HG03558 (cell line): ENCODE measurements around the gene MISP.

Source experiments
- ATAC-seq: cut with Tn5 transposase; IDR thresholded peaks from one replicate; pipeline ENCODE4 v1.9.1; 2021; ENCODE audit warnings: moderate number of reproducible peaks; ENCODE audit not compliant: unreplicated experiment; ENCODE audit errors: extremely low read depth

The MISP gene

DNA sequence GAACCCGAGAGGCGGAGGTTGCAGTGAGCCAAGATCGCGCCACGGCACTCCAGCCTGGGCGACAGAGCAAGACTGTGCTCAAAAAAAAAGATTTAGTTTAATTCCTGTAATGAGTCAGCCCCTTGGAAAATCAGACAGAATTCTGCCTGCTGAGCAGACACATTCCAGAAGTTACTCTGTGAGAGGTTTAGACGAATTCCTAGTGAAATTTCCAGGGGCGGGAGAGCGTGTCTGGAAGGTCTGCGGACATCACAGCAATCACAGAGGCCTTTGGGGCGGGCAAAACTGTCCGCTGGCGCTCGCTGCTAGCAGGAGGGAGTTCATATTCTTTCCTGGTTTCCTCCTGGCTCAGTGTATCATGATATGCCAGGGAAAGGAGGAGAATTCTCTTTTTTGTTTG lies 17.5 kb downstream of the MISP start:
- ATAC-seq, result no peak

DNA sequence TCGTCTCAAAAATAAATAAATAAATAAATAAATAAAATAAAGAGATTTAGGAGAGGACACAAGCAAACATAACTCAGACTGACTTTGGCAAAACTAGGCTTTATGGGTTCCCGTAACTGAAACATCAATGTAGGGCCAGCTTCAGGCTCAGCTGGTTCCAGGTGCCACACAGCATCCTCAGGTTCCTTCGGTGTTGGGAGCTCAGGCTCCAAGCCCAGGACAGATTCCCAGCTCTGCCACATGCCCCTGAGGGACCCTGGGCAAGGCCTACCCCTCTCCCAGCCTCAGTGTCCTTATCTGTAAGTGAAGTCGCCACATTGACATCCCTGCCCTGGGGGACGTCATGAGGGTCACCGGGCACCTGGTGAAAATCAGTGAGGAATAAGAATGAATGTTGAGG lies 18.7 kb downstream of the MISP start:
- ATAC-seq, result no peak

DNA sequence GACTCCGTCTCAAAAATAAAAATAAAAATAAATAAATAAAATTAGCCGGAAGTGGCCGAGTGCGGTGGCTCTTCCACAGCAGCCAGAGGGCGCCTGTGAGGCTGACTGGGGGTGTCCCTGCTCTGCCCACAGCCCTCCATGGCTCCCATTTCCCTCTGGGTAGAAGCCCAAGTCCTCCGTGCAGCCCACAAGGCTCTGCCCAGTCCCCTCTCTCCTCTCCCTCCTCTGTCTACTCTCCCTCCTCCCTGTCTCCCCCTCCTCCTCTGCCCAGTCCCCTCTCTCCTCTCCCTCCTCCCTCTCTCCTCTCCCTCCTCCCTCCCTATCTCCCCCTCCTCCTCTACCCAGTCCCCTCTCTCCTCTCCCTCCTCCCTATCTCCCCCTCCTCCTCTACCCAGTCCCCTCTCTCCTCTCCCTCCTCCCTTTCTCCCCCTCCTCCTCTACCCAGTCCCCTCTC lies 20.4 kb downstream of the MISP start:
- no peak for ATAC-seq

DNA sequence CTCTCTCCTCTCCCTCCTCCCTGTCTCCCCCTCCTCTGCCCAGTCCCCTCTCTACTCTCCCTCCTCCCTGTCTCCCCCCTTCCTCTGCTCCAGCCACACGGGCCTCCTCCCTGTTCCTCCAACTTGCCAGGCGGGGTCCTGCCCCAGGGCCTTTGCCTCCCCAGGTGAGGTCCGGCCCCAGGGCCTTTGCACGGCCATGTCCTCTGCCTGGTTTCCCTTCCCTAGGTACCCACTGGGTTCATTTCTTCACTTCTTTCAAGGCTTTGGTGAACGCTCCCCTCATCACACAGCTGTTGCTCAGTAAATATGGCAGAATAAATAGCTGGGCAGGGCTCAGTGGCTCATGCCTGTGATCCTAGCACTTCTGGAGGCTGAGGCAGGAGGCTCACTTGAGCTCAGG lies 21.2 kb downstream of the MISP start:
- ATAC-seq, result no peak

DNA sequence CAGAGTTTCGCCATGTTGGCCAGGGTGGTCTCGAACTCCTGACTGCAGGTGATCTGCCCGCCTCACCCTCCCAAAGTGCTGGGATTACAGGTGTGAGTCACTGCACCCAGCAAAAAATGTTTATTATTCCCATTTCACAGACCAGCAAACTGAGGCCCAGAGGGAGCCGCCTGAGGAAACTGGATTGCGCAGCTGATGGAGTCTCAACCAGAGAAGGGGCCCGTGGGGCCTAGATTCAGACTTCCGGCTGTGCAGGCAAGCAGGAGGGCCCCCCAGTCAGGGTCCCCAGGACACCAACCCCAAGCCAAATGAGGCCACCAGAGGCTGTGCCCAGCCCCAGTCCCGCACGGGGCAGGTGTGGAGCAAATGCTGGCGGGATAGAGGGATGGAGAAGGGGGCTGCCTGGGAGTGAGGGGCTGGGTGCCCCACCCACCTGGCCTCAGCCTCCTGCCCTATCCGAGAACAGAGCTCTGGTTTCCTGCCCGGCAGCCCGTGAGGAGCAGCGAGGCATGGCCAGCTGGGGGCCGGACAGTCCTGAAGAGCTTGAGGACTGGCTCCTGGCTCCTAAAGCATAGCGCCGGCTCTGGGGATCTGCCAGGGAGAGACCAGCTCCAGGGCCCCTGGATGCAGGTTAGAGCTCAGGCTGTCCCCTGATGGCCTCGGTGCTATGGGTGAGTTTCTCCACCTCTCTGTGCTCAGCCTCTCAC lies 22.0 kb downstream of the MISP start:
- no peak for ATAC-seq

DNA sequence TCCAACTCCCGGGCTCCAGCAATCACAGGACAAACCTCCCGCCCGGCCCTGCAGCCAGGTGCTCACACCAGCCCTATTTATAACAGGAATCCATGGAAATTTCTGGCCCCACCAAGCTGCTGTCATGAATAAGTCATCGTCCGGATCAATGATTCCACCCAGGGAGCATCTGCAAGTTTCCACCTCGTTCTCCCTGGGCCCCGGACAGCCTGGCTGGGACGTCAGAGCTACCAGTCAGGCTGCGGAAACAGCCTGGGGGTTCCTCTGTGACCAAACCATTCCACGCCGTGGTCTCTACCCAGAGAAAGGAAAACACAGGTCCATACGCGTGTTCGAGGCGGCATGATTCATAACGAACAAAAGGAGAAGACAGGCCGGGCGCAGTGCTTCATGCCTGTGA lies 25.6 kb downstream of the MISP start:
- no peak for ATAC-seq

DNA sequence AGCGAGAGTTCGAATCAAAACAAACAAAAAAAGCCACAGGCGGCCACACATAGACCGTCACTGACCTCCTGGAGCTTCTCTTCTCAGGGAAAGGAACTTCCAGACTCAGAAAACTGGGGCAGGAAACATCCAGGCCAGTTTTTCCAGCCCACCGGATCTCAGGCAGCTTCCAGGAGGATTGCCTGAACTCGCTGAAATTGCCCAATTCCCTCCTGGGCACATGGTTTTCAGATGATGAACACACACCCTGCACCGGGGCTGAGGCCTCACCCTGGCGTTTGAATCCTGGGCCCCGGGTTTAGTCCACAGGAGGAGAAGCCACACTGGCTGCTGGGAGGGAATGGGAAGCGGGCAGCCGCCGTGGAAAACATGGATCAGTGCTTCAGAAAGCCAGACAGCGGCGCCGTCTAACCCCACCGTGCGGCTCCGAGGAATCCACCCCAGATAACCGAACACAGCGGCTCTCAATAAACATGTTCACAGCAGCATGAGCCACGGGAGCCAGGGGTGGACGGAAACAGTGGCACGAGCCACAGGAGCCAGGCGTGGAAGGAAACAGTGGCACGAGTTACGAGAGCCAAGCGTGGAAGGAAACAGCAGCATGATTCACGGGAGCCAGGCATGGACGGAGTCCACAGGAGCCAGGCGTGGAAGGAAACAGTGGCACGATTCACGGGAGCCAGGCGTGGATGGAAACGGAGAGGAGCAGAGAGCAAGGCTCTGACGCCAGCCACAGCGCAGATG lies 28.2 kb downstream of the MISP start:
- ATAC-seq, result no peak

DNA sequence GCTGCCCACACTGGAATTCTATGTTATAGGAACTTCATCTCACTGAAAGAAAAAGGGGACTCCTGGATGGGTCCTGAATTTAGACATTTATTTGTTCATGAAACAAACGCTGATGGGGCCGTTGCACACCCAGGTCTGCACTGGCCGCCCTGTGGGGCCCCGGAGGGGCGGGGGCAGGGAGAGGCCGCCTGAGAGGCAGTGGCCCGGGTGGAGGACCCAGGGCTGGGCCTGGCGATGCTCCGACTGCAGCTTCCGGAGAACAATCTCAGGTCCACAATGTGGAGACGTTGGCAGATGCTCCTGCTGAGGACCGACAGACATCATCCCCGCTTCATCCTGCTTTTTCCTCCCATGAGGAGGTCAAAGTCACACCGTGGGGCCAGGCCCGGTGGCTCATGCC lies 30.0 kb downstream of the MISP start:
- no peak for ATAC-seq

DNA sequence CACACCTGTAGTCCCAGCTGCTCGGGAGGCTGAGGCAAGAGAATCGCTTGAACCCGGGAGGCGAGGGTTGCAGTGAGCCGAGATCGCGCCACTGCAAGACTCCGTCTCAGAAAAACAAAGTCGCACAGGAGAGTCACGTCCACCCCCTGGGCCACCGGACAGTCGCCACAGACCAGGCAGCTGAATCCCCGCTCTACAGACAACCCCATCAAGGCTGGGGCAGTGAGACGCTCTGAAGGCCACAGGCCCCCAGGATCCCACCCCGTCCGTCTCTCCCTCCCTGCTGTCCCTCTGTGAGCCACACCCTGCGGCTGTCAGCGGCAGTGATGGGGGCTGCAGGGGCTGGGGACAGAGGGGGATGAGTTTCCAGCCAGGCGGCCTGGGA lies 30.9 kb downstream of the MISP start:
- no peak for ATAC-seq

DNA sequence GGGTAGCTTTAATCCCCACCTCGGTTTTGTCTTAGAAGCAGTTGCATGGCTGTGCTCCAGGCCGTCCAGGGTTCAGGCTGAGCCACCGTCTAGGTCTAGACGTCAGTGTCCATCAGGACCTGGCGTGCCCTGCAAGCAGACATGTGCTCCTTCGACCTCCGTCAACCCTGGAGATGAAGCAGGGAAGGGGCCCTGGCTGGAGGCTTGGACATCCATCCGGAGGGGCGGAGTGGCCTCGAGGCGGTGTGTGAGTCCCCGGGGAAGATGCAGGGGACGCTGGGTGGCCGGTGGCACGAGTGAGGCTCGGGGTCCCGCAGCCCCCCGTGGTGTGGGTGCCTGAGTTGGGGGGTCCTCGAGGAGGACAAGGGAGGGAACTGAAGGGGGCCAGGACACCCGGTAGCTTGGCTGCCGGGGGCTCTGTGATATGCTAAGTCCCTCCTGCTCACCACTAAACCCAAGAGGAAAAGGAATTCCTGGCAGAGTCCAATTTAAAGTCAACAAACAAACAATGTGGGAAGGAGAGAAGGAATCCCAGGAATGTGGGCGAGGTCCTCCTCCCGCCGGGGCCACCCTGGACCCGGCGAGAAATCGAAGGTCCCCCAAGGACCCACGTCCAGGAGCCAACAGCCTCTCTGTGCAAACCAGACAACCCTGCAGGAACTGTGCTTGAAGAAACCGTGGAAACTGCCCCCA lies 31.4 kb downstream of the MISP start:
- no peak for ATAC-seq

DNA sequence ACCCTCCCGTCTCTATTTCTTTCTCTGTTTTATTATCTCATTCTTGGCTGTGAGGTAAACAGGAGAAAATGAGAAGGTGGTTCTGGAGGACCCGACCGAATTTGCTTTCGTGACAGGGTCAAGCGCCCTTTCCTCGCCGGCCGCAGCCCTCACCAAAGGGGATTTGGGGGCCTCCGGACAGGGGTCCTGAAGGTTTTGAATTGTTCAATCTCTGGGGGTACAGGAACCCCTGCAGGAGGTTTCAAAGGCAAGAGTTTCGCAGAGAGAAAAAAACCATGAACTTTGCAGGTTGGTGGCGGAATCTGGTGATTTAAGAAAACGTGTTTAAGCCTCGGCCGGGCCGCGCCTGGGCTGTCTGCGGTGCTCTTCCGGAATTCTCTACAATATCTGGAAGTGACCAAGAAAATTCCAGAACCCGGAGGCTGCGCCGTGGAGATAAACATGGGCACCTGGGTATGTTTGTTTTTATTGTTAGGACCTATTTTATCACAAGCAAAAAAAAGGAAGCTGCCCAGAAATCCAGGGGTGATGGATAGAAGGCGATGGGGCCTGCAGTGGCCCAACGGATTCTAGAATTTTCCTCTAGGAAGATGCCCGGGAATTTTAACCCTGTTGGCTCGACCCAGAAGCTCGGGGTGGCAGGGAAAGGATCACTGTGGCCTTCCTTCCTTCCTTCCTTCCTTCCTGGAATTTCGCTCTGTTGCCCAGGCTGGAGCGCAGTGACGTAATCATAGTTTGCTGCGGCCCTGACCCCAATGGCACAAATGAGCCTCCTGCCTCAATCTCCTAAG lies 32.2 kb downstream of the MISP start:
- ATAC-seq, result no peak

DNA sequence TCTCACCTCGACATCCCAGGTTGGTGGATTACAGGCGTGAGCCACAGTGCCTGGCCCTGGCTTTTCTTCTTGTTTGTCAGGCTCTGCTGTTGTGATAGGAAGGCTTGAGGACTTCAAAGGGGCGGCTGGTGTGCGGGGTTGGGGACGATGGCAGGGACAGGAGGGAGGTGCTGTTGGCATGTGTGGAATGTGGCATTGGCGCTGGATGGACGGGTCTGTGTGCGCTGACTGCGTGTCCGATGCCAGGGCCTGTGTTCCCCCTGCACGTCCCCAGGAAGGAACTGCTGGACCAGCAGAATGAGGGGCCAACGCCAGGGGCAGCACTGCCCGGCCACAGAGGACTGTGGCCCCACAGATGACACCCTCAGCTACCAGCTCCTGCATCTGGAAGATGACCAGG lies 33.6 kb downstream of the MISP start:
- no peak for ATAC-seq

DNA sequence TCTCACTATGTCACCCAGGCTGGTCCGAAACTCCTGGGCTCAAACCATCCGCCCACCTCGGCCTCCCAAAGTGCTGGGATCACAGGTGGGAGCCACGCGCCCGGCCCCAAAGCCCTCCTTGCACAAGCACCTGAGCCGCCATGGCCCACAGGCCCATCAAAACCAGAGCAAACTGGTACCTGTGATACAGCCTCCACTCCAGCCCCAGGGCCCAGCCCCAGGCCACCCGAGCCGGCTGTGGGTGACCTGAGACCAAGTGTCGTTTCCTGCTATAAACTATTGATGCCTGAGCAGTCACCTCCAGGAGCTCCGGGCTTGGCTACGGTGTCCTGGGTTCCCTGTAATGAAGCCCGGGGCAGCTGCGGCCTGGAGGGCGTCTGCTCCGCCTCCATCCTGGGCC lies 36.6 kb downstream of the MISP start:
- ATAC-seq, result no peak

DNA sequence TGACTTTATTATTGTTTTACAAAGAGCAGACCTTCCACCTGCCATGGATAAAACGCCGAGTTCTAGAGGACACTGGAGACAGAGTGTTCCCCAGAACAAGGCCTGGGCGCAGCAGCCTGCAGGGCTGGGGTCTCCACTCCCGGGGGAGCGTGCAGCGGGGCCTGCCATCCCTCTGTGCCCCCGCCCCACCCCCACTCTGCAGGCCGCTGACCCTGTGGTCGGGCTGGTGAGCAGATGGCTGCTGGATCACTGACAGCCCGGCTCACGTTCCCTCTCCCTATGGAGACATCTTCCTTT lies 37.7 kb downstream of the MISP start:
- no peak for ATAC-seq

DNA sequence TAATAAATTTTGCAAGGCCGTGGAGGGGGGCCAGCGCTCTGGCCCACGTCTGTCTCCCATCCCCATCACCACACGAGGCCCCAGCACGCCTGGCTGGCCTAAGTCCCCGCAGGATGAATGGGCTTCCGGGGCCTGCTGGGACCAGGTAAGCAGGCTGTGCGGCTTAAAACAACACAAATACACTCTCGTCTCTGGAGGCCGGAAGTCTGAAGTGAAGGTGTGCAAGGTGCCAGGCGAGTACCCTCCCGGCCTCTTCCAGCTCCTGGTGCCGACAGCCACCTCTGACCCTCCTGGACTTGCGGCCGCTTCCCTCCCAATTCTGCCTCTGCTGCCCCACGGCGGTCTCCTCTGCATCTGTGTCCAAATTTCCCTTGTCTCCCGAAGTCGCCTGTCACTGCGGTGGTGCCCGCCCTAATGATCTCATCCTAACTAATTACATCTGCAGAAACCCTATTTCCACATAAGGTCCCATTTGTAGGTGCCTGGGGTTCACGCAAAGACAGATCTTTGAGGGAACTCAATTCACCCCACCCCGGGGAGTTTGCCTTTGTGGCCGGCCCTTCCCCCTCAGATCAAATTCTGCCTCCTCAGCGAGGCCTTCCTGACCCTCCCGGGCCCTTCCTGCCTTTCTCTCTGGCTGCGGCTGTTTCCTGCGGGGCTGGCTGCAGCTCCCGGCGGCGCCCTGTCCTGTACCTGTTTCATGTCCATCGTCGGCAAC lies 38.2 kb downstream of the MISP start:
- ATAC-seq, result no peak

DNA sequence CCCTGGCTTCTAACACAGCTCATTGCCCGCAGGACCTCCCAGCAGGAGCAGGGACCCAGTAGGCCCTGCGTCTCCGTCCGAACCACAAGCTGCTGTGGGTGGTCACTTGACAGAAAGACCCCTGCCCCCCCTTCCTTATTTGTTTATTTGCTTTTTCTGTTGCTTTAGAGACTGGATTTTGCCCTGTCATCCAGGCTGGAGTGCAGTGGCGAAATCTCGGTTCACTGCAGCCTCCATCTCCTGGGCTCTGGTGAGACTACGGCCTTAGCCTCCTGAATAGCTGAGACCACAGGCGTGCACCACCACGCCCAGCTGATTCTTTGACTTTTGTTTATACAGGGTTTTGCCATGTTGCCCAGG lies 38.8 kb downstream of the MISP start:
- no peak for ATAC-seq

DNA sequence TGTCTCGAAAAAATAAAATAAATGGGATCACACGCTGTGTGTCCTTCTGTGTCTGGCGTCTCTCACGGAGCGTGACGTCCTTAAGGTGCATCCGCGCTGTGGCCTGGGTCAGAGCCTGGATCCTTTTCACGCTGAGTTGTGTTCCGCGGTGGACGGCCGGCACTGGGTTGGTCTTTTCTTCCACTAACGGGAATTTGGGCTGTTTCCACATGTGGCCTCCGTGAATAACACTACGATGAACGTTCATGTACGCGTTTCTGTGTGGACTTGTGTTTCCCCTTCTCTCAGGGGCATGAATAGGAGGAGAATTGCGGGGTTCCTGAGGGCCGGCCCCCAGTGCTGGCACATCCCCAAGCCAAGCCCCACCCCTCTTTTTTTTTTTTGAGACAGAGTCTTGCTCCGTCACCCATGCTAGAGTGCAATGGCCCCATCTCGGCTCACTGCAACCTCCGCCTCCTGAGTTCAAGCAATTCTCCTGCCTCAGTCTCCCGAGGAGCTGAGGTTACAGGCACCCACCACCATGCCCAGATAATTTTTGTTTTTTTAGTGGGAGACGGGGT lies 40.2 kb downstream of the MISP start:
- ATAC-seq, result no peak

DNA sequence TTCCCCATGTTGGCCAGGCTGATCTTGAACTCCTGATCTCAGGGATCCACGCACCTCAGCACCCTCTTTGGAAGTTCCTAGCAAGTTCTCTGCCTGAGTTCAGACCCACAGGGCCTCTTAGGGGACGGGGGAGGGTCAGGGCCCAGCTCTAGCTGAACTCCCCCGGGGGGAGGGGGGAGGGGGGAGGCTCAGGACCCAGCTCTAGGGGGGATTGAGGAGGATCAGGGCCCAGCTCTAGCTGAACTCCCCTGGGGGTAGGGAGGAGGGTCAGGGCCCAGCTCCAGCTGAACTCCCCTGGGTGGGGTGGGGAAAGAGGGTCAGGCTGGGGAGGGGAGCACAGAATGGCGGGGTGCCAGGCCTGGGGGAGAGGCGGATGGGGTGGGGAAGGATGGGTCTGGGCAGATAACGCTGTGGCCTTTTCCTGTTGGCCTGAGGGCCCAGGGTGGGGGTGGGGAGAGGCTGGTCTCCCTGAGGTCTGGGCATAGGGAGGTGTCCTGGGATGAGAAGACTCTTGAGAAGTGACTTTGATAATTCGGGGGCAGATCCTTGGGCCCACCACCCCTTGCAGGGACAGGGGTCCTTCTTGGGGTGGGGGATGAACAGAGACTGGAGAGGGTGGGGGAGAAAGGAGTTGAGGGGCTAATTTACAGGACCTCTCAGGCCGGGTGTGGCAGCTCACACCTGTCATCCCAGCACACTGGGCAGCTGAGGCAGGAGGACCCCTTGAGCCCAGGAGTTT lies 40.8 kb downstream of the MISP start:
- no peak for ATAC-seq

DNA sequence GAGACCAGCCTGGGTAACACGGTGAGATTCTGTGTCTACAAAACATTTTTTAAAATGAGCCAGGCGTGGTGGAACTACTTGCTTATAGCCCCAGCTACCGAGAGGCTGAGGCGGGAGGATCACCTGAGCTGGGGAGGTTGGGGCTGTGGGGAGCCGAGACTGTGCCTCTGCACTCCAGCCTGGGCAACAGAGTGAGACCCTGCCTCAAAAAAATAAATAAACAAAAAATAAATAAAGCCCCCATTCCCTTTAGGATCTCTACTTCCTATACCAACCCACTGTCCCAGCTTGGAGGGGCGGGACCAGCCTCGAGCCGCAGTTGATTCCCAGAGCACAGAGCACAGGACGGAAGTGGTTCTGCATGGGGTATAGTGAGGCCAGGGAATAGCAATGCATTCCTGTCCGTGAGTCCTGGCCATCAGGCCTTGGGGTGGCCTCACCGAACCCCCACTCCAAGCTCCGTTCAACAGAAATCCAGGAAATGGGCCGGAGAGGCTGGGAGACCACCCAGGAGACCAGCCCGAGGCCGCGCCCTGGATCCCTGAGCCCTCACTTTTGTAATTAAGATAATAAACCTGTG lies 41.5 kb downstream of the MISP start:
- ATAC-seq, result no peak
